Astrocyte of the spinal cord (primary cell): ENCODE measurements around the gene PLCXD3.

Experiments
- DNase-seq: peaks from one replicate; pipeline ENCODE4 v3.0.0; 2011; ENCODE audit warnings: low read depth, low spot score
- H3K4me3 ChIP-seq: 2 replicates; pipeline ENCODE4 v1.5.1; 2011; ENCODE audit warnings: low read depth, mild to moderate bottlenecking, low read length, moderate library complexity
- in situ Hi-C: cut with HindIII; loops from 2 replicates; pipeline ENCODE4 v1.10.0; 2017; ENCODE audit warnings: low sequenced_read_pairs
- TF ChIP-seq, protein P1 (sequence below): IDR thresholded peaks from 2 replicates; pipeline ENCODE4 v1.5.1; 2012; ENCODE audit warnings: low read depth, mild to moderate bottlenecking, low read length, inconsistent platforms

Gene PLCXD3

DNA sequence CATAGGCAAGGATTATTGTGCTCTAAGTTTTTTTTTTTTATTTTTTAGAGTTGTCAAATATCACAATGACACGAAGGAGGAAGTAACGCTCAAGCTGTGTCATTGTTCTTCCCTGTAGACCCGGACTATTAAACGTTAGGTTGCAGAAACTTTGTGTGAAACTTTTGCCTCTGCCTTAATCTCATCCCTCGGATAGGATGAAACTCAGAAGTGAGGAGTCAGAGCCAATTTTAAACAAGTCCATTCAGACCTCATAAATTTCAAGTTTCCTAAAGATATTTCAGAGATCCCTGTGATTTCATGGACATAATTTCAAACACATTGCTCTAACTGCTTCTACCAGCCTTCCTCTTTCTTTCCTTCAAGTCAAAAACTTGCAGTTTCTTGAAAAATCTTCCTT, 198.3 kb downstream of the PLCXD3 start:
- H3K4me3 ChIP-seq: no peak overlapping the region
- no peak for DNase-seq
- TF ChIP-seq, protein P1, sequence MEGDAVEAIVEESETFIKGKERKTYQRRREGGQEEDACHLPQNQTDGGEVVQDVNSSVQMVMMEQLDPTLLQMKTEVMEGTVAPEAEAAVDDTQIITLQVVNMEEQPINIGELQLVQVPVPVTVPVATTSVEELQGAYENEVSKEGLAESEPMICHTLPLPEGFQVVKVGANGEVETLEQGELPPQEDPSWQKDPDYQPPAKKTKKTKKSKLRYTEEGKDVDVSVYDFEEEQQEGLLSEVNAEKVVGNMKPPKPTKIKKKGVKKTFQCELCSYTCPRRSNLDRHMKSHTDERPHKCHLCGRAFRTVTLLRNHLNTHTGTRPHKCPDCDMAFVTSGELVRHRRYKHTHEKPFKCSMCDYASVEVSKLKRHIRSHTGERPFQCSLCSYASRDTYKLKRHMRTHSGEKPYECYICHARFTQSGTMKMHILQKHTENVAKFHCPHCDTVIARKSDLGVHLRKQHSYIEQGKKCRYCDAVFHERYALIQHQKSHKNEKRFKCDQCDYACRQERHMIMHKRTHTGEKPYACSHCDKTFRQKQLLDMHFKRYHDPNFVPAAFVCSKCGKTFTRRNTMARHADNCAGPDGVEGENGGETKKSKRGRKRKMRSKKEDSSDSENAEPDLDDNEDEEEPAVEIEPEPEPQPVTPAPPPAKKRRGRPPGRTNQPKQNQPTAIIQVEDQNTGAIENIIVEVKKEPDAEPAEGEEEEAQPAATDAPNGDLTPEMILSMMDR: no peak
- in situ Hi-C loops: no loop called here

DNA sequence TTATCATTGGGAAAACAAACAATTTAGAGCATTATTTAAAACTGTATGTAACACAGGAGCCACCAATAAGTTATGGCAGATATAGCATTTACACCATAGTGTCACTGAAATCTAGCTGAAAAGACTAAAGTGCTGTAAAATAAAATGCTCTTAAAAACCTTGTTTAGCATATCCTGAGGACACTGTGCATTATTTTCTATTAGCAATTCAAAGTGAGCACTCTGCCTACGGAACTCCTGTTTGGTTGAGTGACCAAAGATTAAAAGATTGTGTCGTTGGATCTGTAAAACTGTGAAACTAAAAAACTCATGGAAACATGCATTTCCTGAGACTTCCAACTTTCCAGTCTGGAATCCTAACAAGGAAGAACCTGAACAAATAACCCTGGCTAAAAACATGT, 201.1 kb downstream of the PLCXD3 start:
- TF ChIP-seq, protein P1: no peak
- in situ Hi-C loops: no loop called here
- H3K4me3 ChIP-seq: no peak overlapping the region
- DNase-seq: no peak

DNA sequence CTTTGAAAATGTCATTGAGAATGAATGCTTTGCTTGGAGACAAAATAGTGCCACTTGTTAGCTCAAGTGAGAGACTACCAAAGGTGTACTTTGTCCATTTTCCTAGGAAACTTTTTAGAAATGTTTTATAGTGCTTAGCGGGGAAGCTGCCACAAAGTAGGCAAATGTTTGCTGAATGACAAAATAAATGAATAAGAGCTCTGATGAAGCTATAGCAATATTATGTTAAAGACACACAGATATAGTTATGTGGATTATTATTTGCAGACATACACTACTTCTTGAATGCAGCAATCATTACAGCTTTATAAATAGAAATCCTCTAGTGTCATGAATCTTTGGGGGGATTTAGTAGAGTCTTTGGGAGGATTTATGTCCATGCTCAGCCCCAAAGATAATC, 204.4 kb downstream of the PLCXD3 start:
- H3K4me3 ChIP-seq: no peak overlapping the region
- no peak for DNase-seq
- TF ChIP-seq, protein P1: no peak
- in situ Hi-C loops: no loop called here

DNA sequence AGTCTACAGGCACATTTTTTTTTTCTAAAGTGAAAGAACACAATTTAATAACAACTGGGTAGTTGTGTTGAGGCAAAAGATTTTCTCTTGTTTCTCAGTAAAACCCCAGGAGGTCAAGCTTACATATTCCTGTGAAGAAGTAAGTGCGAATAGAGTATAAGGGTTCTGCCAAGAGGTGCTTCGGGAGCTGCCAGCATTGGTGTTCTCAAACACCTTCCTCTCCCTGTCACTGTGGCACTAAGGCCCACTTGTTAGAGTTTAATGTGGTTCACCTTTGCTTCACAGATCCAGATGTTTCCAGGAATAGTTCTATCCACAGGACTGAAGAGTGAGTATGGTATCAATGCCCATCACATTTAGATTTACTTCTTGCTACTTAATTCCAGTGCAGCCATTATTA, 205.3 kb downstream of the PLCXD3 start:
- TF ChIP-seq, protein P1: no peak
- no peak for DNase-seq
- no peak overlapping the region for H3K4me3 ChIP-seq
- in situ Hi-C loops: no loop called here

DNA sequence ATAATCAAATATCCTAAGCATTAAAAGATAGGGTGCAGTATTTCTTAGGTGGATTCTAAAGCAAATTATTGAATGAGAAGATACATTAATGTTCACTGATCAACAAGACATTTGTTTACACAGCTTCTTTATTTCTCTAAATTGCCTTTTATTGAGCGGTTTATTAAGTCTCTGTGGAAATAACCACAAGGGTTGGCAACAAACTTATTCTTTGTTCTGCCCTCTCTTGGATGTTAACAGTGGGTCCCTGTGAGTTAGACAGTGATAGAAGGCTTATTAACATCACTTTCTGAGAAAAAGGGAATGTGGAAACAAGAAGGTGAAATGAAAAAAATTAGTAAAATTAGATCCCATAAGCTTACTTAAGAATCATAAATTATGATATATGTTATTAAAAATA, 214.3 kb downstream of the PLCXD3 start:
- H3K4me3 ChIP-seq: no peak overlapping the region
- no peak for DNase-seq
- TF ChIP-seq, protein P1: no peak
- in situ Hi-C loops: no loop called here

DNA sequence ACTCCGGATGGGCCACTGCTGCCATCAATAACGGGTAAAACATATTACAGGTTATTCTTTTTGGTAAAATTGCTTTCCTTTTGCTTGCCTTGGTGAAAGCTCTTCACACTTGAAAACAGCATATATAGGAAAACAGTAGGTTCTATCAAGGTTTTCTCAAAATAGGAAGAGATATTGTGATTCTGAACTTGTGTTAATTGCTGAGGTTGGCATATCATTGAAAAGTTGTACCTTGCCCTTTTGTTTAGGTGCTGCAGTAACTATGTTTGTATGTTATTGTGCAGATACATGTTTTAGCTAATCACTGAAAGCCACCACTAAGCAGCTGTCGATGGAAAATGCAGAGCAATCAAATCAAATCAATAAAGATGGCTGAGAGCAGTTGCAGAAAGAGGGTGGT, 219.1 kb downstream of the PLCXD3 start:
- TF ChIP-seq, protein P1: no peak
- in situ Hi-C loops: no loop called here
- no peak overlapping the region for H3K4me3 ChIP-seq
- no peak for DNase-seq

DNA sequence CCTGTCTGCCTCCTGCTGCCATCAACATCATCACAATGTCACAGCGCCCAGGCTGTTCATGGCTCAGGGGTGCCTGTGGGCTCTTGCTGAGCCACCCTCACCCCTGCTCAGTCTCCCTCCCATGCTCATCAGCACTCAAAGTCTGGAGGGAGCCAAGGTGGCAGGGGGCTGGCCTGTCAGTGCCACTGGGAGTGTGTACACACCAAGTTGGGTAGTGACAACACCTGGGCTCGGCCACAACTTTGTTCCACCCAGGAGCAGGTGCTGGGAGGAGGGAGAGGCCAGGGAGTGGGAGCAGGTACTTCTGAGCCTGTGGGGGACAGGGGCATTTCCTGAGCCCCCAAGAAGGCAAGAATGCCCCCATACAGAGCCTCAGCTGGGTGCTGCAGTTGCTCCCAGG, 219.6 kb downstream of the PLCXD3 start:
- TF ChIP-seq, protein P1: no peak
- DNase-seq: no peak
- in situ Hi-C loops: no loop called here
- no peak overlapping the region for H3K4me3 ChIP-seq
